ENCODE data around the gene TOX3.

TOX3 gene

GRCh38 chr16:52441886-52442285, 105.1 kb downstream of the TOX3 start:
- DNase-seq, result no peak

GRCh38 chr16:52440248-52440647, 106.7 kb downstream of the TOX3 start:
- DNase-seq, result no peak

- DNase-seq, result no peak
Observed at GRCh38 chr16:52439750-52440149, 107.2 kb downstream of the TOX3 start.

- no peak for DNase-seq
Observed at GRCh38 chr16:52439171-52439701, 107.7 kb downstream of the TOX3 start.

GRCh38 chr16:52437277-52437670, 109.7 kb downstream of the TOX3 start:
- no peak for DNase-seq

- DNase-seq, result no peak
Observed at GRCh38 chr16:52436339-52437276, 110.3 kb downstream of the TOX3 start.

- DNase-seq, result no peak
Observed at GRCh38 chr16:52434224-52434623, 112.7 kb downstream of the TOX3 start.

GRCh38 chr16:52433643-52434042, 113.3 kb downstream of the TOX3 start:
- no peak for DNase-seq

- DNase-seq, result no peak
Observed at GRCh38 chr16:52424591-52424990, 122.4 kb downstream of the TOX3 start.

- no peak for DNase-seq
Observed at GRCh38 chr16:52422307-52422706, 124.6 kb downstream of the TOX3 start.

- DNase-seq, result no peak
Observed at GRCh38 chr16:52418201-52418600, 128.7 kb downstream of the TOX3 start.

GRCh38 chr16:52416888-52417287, 130.1 kb downstream of the TOX3 start:
- no peak for DNase-seq

GRCh38 chr16:52411011-52411410, 135.9 kb downstream of the TOX3 start:
- DNase-seq, result no peak

- no peak for DNase-seq
Observed at GRCh38 chr16:52408191-52408845, 138.6 kb downstream of the TOX3 start.

GRCh38 chr16:52407778-52408177, 139.2 kb downstream of the TOX3 start:
- no peak for DNase-seq

- DNase-seq, result no peak
Observed at GRCh38 chr16:52405441-52405840, 141.5 kb downstream of the TOX3 start.

GRCh38 chr16:52404546-52404945, 142.4 kb downstream of the TOX3 start:
- DNase-seq, result no peak

- DNase-seq, result no peak
Observed at GRCh38 chr16:52399116-52399515, 147.8 kb downstream of the TOX3 start.

- no peak for DNase-seq
Observed at GRCh38 chr16:52398491-52398960, 148.4 kb downstream of the TOX3 start.

- DNase-seq, result no peak
Observed at GRCh38 chr16:52398021-52398420, 148.9 kb downstream of the TOX3 start.

- DNase-seq, result no peak
Observed at GRCh38 chr16:52393448-52393847, 153.5 kb downstream of the TOX3 start.

GRCh38 chr16:52389045-52389444, 157.9 kb downstream of the TOX3 start:
- no peak for DNase-seq

Measured in stimulated activated CD4-positive, alpha-beta T cell treated with anti-CD3 and anti-CD28 coated beads, Interleukin-2, amount 100 ng/mL, for 24 hours (primary cell).